Measurements from ENCODE around the gene CTDSPL.

Gene CTDSPL

GRCh38 chr3:37906734-37907282 lies 45.1 kb downstream of the CTDSPL start:
- DNase-seq: no peak
- TF ChIP-seq GATA1 (IDR thresholded peaks at IDR 0.05; ENCODE audit: low read depth, low read length) (no peak), POLR2A (IDR thresholded peaks at IDR 0.05; ENCODE audit: low read length) (no peak)

DNA sequence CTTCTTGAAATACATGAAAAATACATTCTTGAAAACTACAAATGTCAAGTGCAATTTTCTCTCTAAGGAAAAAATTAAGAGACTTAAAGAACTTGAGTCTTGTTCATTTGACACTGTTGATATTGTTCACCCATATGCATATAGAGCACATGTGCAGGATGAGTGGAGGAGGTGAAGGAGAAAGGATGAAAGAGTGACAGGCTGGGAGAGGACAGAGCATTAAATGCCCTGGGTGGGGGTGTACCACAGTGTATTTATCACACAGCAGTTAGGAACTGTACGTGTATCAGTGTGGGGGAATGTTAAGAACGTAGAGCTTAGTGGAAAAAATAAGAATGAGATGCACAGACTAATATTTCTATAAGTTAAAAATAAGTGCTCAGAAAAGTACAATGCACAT lies 45.7 kb downstream of the CTDSPL start:
- TF ChIP-seq GATA1 (IDR thresholded peaks at IDR 0.05; ENCODE audit: low read depth, low read length) (no peak), POLR2A (IDR thresholded peaks at IDR 0.05; ENCODE audit: low read length) (no peak)
- DNase-seq: no peak

- no peak for DNase-seq
- TF ChIP-seq GATA1 (IDR thresholded peaks at IDR 0.05; ENCODE audit: low read depth, low read length): no peak
- no peak for TF ChIP-seq POLR2A (IDR thresholded peaks at IDR 0.05; ENCODE audit: low read length)
Observed at GRCh38 chr3:37907906-37908305, 46.2 kb downstream of the CTDSPL start.

- no peak for TF ChIP-seq GATA1 (IDR thresholded peaks at IDR 0.05; ENCODE audit: low read depth, low read length)
- TF ChIP-seq POLR2A (IDR thresholded peaks at IDR 0.05; ENCODE audit: low read length): no peak
Observed at GRCh38 chr3:37909067-37909911, 47.6 kb downstream of the CTDSPL start.

GRCh38 chr3:37910671-37911400 lies 49.2 kb downstream of the CTDSPL start:
- no peak for TF ChIP-seq GATA1 (IDR thresholded peaks at IDR 0.05; ENCODE audit: low read depth, low read length)
- TF ChIP-seq POLR2A (IDR thresholded peaks at IDR 0.05; ENCODE audit: low read length): no peak

More at GRCh38 chr3:37909067-37909911, 47.6 kb downstream of the CTDSPL start:
- DNase-seq: no peak

GRCh38 chr3:37912052-37912733 lies 50.5 kb downstream of the CTDSPL start:
- DNase-seq: no peak
- TF ChIP-seq GATA1 (IDR thresholded peaks at IDR 0.05; ENCODE audit: low read depth, low read length): no peak
- TF ChIP-seq POLR2A (IDR thresholded peaks at IDR 0.05; ENCODE audit: low read length): no peak

More at GRCh38 chr3:37910671-37911400, 49.2 kb downstream of the CTDSPL start:
- DNase-seq: no peak

DNA sequence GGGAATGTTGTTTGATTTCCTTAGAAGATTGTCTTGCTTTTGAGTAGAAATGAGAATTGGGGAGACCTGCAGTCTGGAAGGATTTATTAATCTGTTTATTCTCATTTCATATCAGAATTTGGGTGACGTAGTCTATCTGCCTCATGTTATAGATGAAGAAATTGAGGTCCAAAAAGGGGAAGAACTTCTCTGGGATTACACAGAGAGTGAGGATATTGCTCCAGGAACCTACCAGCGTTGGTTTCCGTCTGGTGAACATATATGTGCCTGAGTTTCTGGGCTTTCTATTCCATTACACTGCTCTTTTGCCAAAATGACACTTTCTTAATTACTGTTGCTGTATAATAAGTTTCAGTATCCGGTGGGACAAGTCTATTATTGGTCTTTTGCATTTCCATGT lies 51.8 kb downstream of the CTDSPL start:
- no peak for TF ChIP-seq GATA1 (IDR thresholded peaks at IDR 0.05; ENCODE audit: low read depth, low read length)
- no peak for TF ChIP-seq POLR2A (IDR thresholded peaks at IDR 0.05; ENCODE audit: low read length)
- DNase-seq: no peak

- TF ChIP-seq GATA1 (IDR thresholded peaks at IDR 0.05; ENCODE audit: low read depth, low read length) (no peak), POLR2A (IDR thresholded peaks at IDR 0.05; ENCODE audit: low read length) (no peak)
- DNase-seq: no peak
Observed at GRCh38 chr3:37916685-37917084, 55.0 kb downstream of the CTDSPL start.

- no peak for DNase-seq
- TF ChIP-seq GATA1 (IDR thresholded peaks at IDR 0.05; ENCODE audit: low read depth, low read length): no peak
- no peak for TF ChIP-seq POLR2A (IDR thresholded peaks at IDR 0.05; ENCODE audit: low read length)
Observed at GRCh38 chr3:37918627-37919026, 56.9 kb downstream of the CTDSPL start.

GRCh38 chr3:37920156-37920699 lies 58.5 kb downstream of the CTDSPL start:
- DNase-seq: no peak
- TF ChIP-seq GATA1 (IDR thresholded peaks at IDR 0.05; ENCODE audit: low read depth, low read length) (no peak), POLR2A (IDR thresholded peaks at IDR 0.05; ENCODE audit: low read length) (no peak)

- no peak for TF ChIP-seq POLR2A (IDR thresholded peaks at IDR 0.05; ENCODE audit: low read length)
- no peak for TF ChIP-seq GATA1 (IDR thresholded peaks at IDR 0.05; ENCODE audit: low read depth, low read length)
- peak in 1 of 2 experiments; percentile 34 for DNase-seq
Observed at GRCh38 chr3:37921025-37921424, 59.3 kb downstream of the CTDSPL start.

DNA sequence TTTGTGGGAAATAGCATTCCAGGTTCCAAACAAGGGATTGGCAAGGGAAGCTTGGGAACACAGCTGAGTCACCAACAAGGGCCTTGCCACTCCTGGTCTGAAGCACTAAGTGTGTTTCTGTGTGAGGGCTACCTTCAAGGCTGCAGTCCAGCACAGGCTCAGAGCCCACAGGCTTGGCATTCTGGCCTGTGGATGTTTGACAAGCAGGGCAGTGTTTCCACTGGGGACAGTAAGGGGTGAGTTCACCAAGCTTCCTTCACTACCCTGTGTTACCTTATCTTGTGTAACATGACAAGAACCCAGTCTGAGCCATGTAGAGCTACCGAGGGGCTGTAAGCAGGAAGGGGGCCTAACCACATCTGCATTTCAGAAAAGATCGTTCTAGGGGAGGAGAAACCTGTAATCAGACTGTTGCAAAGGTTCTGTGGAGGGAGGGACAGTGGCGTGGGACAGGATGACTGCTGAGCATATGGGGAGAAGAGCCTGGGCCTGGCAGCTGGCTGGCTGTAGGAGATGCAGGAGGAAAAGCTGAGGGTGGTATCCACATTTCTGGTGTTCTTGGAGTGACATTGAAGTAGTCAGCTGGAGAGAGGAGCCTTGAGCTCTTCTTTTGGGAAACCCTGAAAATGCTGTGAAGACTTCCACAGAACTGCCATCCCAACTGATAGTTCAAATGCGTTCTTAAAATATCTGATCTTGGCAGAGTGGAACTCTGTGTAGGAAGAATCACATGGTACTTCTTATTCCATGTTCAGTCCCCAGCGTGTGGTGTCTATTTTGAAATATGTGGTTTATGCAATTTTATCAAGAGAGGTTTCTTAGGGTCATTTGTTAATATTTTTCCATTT lies 61.3 kb downstream of the CTDSPL start:
- no peak for DNase-seq
- no peak for TF ChIP-seq GATA1 (IDR thresholded peaks at IDR 0.05; ENCODE audit: low read depth, low read length)
- TF ChIP-seq POLR2A (IDR thresholded peaks at IDR 0.05; ENCODE audit: low read length): no peak
